22Rv1 (cell line): ENCODE results near the gene MIOS.

Experiments
- CTCF ChIP-seq: fragments of 450-650 bp; IDR thresholded peaks from 2 replicates; pipeline ENCODE4 v1.5.1; 2017; ENCODE audit warnings: mild to moderate bottlenecking
- ZFX ChIP-seq: fragments of 450-650 bp; IDR thresholded peaks from 2 replicates; pipeline ENCODE4 v1.6.1; 2017; ENCODE audit warnings: antibody characterized with exemption, borderline replicate concordance

GRCh38 chr7:7567898-7568531, 1.3 kb downstream of the MIOS start:
- TF ChIP-seq CTCF: no peak
- no peak for TF ChIP-seq ZFX
